GM12878 (cell line): ENCODE measurements around the gene ASB4. TPM values are rescaled to one million over a fixed set of nuclear protein-coding genes. Genes with fewer than 3 reads are reported as not detected.

Experiments used
- ATAC-seq: fragments of 200-7000 bp; cut with Tn5 transposase; 3 replicates; pipeline ENCODE4 v1.9.1; 2020; ENCODE audit warnings: mild to moderate bottlenecking, moderate library complexity
- BruUV-seq: library from RNA; stranded (reverse); fragments of 400-500 nt; replicated peaks from 2 replicates; lab custom pipeline; 2021; lab: Mats Ljungman, UMichigan
- CTCF ChIA-PET: fragments of 300-600 bp; sonication (Branson Sonifier 250); formaldehyde crosslinking; extraction: SDS; loops from one replicate; lab custom pipeline; 2021; ENCODE audit warnings: inconsistent platforms; lab: Yijun Ruan, JAX
- POLR2A ChIA-PET: fragments of 350-600 bp; formaldehyde crosslinking; extraction: SDS; loops from one replicate; lab custom pipeline; 2021; ENCODE audit warnings: inconsistent platforms; lab: Charles Lee
- RAD21 ChIA-PET: fragments of 300-600 bp; sonication (Branson Sonifier 250); formaldehyde crosslinking; loops from one replicate; lab custom pipeline; 2023; ENCODE audit warnings: antibody characterized with exemption; ENCODE audit not compliant: unreplicated experiment; lab: Charles Lee
- SMC1A ChIA-PET: fragments of 300-600 bp; sonication (Branson Sonifier 250); formaldehyde crosslinking; loops from one replicate; lab custom pipeline; 2023; ENCODE audit not compliant: unreplicated experiment, uncharacterized antibody; lab: Charles Lee
- DNase-seq: peaks from one replicate; pipeline ENCODE4 v3.0.0-alpha.2; 2011; ENCODE audit warnings: low read depth, low spot score
- FAIRE-seq: peaks from 3 replicates; lab custom pipeline; 2011; peaks lifted over from hg19 to GRCh38; lab: Jason Lieb, UNC
- H2AFZ ChIP-seq: 2 replicates; pipeline ENCODE4 v1.6.0; 2011; ENCODE audit warnings: low read depth, low read length, control low read depth; ENCODE audit not compliant: control insufficient read depth
- H3K27ac ChIP-seq: 2 replicates; pipeline ENCODE4 v1.5.1; 2011; ENCODE audit warnings: control low read depth; ENCODE audit not compliant: control insufficient read depth, insufficient read depth
- H3K27me3 ChIP-seq, 2 experiments: replicated peaks in 1 of 2; 2 replicates each; pipeline versions ENCODE4 v1.6.0 to v1.6.1; 2011; ENCODE audit warnings: low read length in 1 of 2; ENCODE audit not compliant: control insufficient read depth in 2 of 2, insufficient read depth in 2 of 2
- H3K36me3 ChIP-seq, 2 experiments: 2 replicates each; pipeline ENCODE4 v1.5.1; 2011; ENCODE audit warnings: low read length in 1 of 2; ENCODE audit not compliant: control insufficient read depth in 2 of 2, insufficient read depth in 2 of 2
- H3K4me1 ChIP-seq: 2 replicates; pipeline ENCODE4 v1.6.1; 2011; ENCODE audit warnings: mild to moderate bottlenecking, low read length, moderate library complexity, mixed read lengths; ENCODE audit not compliant: control insufficient read depth, insufficient read depth
- H3K4me2 ChIP-seq: 2 replicates; pipeline ENCODE4 v1.6.0; 2011; ENCODE audit warnings: control low read depth; ENCODE audit not compliant: control insufficient read depth, insufficient read depth
- H3K4me3 ChIP-seq: fragments of 200-600 bp; sonication (generic); 2 replicates; pipeline ENCODE4 v1.5.1; 2016
- H3K79me2 ChIP-seq: 2 replicates; pipeline ENCODE4 v1.6.0; 2011; ENCODE audit warnings: low read length; ENCODE audit not compliant: control insufficient read depth, insufficient read depth
- H3K9ac ChIP-seq: 2 replicates; pipeline ENCODE4 v1.8.0; 2011; ENCODE audit warnings: low read length, control low read depth, mixed read lengths; ENCODE audit not compliant: control insufficient read depth, insufficient read depth
- H3K9me3 ChIP-seq: replicated peaks from 3 replicates; pipeline ENCODE4 v1.5.1; 2011; ENCODE audit warnings: mild to moderate bottlenecking, low read length; ENCODE audit not compliant: control insufficient read depth, insufficient read depth
- H4K20me1 ChIP-seq: 2 replicates; pipeline ENCODE4 v1.6.0; 2011; ENCODE audit not compliant: control insufficient read depth, insufficient read depth
- ATF3 ChIP-seq: IDR thresholded peaks from 2 replicates; pipeline ENCODE4 v1.6.1; 2011; ENCODE audit warnings: low read depth, mild to moderate bottlenecking, low read length, moderate library complexity, borderline replicate concordance; ENCODE audit errors: extremely low read depth
- BCL11A ChIP-seq: IDR thresholded peaks from 2 replicates; pipeline ENCODE4 v1.6.1; 2011; ENCODE audit warnings: low read depth, low read length
- CHD2 ChIP-seq: IDR thresholded peaks from 2 replicates; pipeline ENCODE4 v1.6.1; 2011; ENCODE audit warnings: low read depth, low read length, improper control_type of control experiment, borderline replicate concordance
- CUX1 ChIP-seq: IDR thresholded peaks from 2 replicates; pipeline ENCODE4 v1.6.1; 2012; ENCODE audit warnings: improper control_type of control experiment, low read depth, low read length; ENCODE audit not compliant: insufficient replicate concordance
- SIX5 ChIP-seq: IDR thresholded peaks from 2 replicates; pipeline ENCODE4 v1.6.1; 2011; ENCODE audit warnings: mild to moderate bottlenecking, low read depth, low read length, moderate library complexity; ENCODE audit not compliant: severe bottlenecking
- ZNF622 ChIP-seq: fragments of 450-650 bp; IDR thresholded peaks from 2 replicates; pipeline ENCODE4 v1.6.1; 2017; ENCODE audit warnings: mild to moderate bottlenecking, inconsistent platforms
- WGBS: methylation state at CpG from one replicate; pipeline ENCODE4 v1.1.6; 2016; ENCODE audit warnings: low lambda C conversion rate; ENCODE audit not compliant: insufficient replicate concordance, insufficient coverage; ENCODE audit errors: missing lambda C conversion rate; 5-methylcytosine and 5-hydroxymethylcytosine counted together
- in situ Hi-C: fragments of 300-500 bp; cut with MboI; formaldehyde crosslinking; loops from 9 replicates; pipeline ENCODE4 v1.14.3; 2018; ENCODE audit warnings: mixed read lengths
- intact Hi-C: fragments of 100-400 bp; cut with micrococcal nuclease; formaldehyde crosslinking; loops from one replicate; pipeline ENCODE4 v1.14.2; 2022; ENCODE audit not compliant: unreplicated experiment
- polyA plus RNA-seq, 11 experiments: library from polyadenylated mRNA; depleted of rRNA in 4 of 11; unstranded in 6 of 11; stranded (reverse) in 5 of 11; fragments of >200 nt; fragmentation: Nextera tagmentation in 4 of 11; fragmentation: Illumina TruSeq in 1 of 11; extraction: Ambion mirVana in 4 of 11; extraction: Trizol in 1 of 11; gene quantifications; 1 replicate in 1 of 11; 2 replicates in 10 of 11; pipeline versions ENCODE4 v1.2.1 to v1.2.3, GENCODE V29; 2011 to 2016; ENCODE audit warnings: inconsistent platforms in 2 of 11, missing spikeins in 2 of 11, low read depth in 1 of 11
- total RNA-seq, 4 experiments: library from RNA; depleted of rRNA in 3 of 4; stranded (reverse); fragments of >200 nt in 3 of 4; fragmentation: Illumina TruSeq in 1 of 4; extraction: Trizol in 1 of 4; gene quantifications; 2 replicates each; pipeline versions ENCODE4 v1.2.1 to v1.2.3, GENCODE V29; 2013 to 2021

The ASB4 gene
- total and polyA plus RNA-seq, 10 of the 15 experiments (the other 5 are each of a cell fraction or from before 2014, with no cell fraction given) = 0.12 to 1.1 TPM; not detected in 8

- SMC1A ChIA-PET = interaction anchor here (0.6 to 3.0 kb wide), 9 partner anchors 9 to 174 kb away, joined by 3 to 33 read pairs (median 7); no protein-coding TSS in a partner anchor
- H3K9me3 ChIP-seq = no peaks in the 10 kb centered on the region
- H3K27ac ChIP-seq = no peak overlapping the region
- CTCF ChIA-PET = interaction anchor here (0.7 to 11.1 kb wide), 5 partner anchors 8 to 171 kb away, joined by 3 to 505 read pairs (median 17); no protein-coding TSS in a partner anchor
- no peak for FAIRE-seq
- WGBS = 91% methylated on average over 1 of the region's 1 CpG
- BruUV-seq = no TSS peak
- no peak for TF ChIP-seq CHD2
- TF ChIP-seq CUX1 = peak; percentile 7
- TF ChIP-seq ATF3 = no peak
- TF ChIP-seq SIX5 = no peak
- no peak for TF ChIP-seq BCL11A
- TF ChIP-seq ZNF622 = no peak
- TF ChIP-seq, all 136 proteins: peak for 1
- Histone ChIP-seq H3K27me3 (no peaks in the 10 kb centered on the region), H3K4me3 (no peak overlapping the region), H3K36me3 (no peaks in the 10 kb centered on the region), H3K9ac (no peak overlapping the region), H2AFZ (no peak overlapping the region), H4K20me1 (no peaks in the 10 kb centered on the region), H3K4me1 (no peaks in the 10 kb centered on the region), H3K79me2 (no peaks in the 10 kb centered on the region), H3K4me2 (no peak overlapping the region)
- peak; percentile 62 for ATAC-seq
- ChIA-PET POLR2A (no interaction called here), RAD21 (interaction anchor here (0.5 to 13.6 kb wide), 3 partner anchors 11 to 171 kb away, joined by 3 to 288 read pairs (median 12); no protein-coding TSS in a partner anchor)
- in situ Hi-C loops (loop anchor here (10.0 kb wide), 1 partner anchor 357 kb away; no protein-coding TSS in a partner anchor), intact Hi-C loops (no loop called here)
- no peak for DNase-seq
These were observed 32.1 kb downstream of the ASB4 start for GRCh38 chr7:95517870-95518269.
